Dermis lymphatic vessel endothelial cell (primary cell): Measurements from ENCODE around the gene ZNF319. TPM values are rescaled to one million over a fixed set of nuclear protein-coding genes. Genes with fewer than 3 reads are reported as not detected.

Experiments used
- total RNA-seq: library from RNA; depleted of rRNA; stranded (reverse); fragments of >200 nt; gene quantifications from 2 replicates; pipeline ENCODE4 v1.2.1, GENCODE V29; 2014

ZNF319 gene
- total RNA-seq = 2.1 and 2.3 TPM in 2 replicates

DNA sequence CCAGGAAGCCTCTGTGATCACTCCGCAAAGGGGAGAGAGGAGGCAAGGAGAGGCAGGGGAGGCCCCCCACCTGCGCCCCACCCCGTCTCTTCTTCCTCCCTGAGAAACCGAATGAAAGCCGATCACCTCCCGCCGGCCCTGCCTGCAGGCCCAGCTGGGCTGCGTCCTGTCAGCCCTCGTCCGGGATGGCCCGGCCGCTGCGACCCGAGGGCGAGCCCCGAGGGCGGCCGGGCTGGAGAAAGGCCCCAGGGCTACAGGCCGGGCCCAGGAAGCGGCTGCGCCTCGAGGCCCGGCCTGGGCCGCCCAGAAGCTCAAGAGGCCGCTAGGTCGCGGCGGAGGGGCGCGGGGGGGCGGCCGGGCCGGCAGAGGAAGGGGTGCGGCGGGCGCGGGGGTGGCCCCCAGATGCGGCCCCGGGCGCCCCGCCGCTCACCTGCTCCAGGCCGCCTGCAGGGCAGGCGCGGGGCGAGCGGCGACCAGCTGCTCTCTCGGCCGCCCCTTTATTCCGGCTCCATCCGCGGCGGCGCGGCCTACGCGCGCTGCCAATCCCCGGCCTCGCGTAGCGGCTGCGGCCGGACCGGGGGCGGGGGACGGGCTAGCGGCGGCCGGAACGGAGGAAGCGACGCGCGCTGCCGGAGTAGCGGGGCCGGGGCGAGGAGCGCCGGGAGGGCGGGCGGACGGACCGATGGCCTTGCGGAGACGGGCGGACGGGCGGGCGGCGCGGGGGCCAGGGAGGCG lies at the start of gene ZNF319:
Gene ZNF319 (minus strand): TSS at position 702 of the 735 bp plus-strand sequence. CDS start 2,407 bp downstream, outside the sequence.

DNA sequence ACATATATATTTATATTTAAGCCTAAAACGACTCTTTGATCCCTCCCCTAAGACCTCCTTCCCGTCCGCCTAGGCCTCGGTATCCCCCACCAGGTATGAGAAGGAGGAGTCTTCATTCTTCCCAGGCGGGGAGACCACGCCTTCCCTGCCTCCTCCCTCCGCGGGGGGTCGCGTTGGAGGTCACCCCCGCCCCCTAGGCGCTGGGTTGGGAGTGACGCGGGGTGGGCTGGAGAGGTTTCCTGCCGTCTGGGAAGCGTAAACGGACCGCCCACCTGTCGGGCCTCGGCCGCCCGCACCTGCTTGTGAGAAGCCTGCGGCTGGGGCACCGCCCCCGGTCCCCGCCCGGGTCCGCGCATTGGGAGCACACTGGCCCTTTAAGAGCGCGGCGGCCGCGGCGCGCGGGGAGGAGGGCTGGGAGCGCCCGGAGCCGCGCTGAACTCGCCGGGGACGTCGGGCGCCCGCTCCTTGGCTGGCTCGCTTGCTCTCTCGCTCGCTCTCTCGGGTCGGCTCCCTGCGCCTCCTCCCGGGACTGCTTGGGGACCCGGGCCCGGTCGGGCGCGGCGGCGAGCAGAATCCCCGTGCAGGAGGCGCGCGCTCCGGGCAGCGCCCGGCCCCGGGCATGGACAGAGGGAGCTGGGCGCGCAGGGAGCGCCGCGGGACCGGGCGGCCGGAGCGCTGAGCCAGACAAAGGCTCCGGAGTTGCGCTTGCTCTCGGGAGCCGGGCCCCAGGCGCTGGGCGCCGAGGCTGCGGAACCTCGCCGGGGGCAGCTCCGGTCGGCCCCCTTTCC lies 25.1 kb upstream of the ZNF319 start, which contains the start of gene MMP15:
Gene MMP15 (plus strand): TSS at position 404 of the 788 bp plus-strand sequence. CDS start 597 bp downstream, outside the sequence.

DNA sequence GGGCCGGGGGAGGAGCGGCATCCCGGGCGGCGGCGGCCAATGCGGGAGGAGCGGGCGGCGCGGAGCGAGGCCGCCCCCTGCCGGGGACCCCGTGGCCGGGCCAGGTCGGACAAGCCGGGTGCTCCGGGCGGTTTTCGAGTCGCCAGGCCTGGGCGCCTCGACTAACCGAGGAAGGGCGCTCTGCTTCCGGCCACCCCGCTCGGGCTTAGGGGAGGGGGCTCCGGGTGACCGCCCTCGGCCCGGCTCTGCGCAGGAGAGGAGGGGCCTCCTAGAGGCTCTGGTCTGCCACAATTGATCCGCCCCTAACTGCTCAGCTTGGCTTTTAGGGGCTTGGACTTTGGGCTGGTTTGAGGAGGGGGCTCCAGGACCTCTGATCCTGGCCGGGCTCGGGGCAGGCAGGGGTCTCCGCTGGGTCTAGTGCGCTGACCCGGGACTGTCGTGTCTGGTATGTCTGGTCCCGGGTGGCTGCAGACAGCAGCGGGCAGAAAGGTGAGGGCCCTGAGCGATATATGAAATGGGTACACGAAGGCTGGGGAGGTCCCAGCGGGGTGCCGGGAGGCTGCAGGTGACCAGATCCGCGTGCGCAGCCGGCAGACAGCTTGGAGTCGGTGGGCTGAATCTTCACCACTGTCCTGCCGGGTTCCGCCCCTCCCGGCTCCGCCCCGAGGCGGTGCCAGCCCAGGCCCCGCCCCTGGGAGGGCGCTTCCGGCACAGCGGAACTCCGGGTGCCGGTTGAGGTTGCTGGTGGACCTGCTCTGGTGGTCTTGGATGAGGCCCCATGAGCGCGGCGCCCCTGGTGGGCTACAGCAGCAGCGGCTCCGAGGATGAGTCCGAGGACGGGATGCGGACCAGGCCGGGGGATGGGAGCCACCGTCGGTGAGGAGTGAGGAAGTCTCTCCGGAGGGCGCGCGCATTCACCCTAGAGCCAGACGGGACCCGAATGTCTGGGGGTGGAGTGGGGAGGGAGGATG lies 519 bp upstream of the ZNF319 start, which contains the start of gene USB1:
Gene USB1 (plus strand): TSS at position 702 of the 971 bp plus-strand sequence. CDS start 77 bp downstream, at position 779.

DNA sequence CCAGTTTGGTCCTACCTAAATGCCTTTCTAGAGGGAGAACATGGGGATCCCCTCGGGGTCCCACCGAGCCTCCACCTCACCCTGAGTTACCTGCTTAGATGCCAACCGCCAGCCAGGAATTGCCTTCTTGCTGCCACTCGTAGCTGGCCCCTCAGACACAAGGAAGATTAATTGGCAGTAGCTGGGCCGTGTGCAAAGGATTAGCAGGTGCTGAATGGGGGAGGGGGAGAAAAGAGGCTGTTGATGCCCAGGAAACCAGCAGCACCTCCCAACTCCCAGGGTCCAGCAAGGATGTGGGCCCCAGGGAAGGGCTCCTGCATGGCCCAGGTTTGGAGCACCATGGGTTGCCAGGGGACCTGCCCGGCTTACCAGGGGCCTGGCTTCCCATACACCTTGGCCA lies 29.5 kb downstream of the ZNF319 start, which contains the start of gene CNGB1:
Gene CNGB1 (minus strand): TSS at position 159 of the 400 bp plus-strand sequence. CDS start 3,842 bp downstream, outside the sequence.

Other genes starting within 250 kb of the ZNF319 start
- gene KIFC3, start 198.2 kb downstream of the ZNF319 start, total RNA-seq = 32.7 and 56.1 TPM in 2 replicates
- gene CNGB1, start 29.5 kb downstream of the ZNF319 start, total RNA-seq = not detected in 2 replicates
- 24.6 and 25.1 TPM in 2 replicates for gene USB1, start 735 bp upstream of the ZNF319 start, total RNA-seq
- 3.8 and 5.6 TPM in 2 replicates for gene MMP15, start 25.1 kb upstream of the ZNF319 start, total RNA-seq
- gene CFAP20, start 128.7 kb upstream of the ZNF319 start, total RNA-seq = 41.8 and 47.0 TPM in 2 replicates
- gene CSNK2A2, start 197.4 kb upstream of the ZNF319 start, total RNA-seq = 27.5 and 30.6 TPM in 2 replicates